Osteoblast (primary cell): ENCODE measurements around the gene MYO5C. TPM values are rescaled to one million over a fixed set of nuclear protein-coding genes. Genes with fewer than 3 reads are reported as not detected.

Experiments used
- DNase-seq: peaks from one replicate; pipeline ENCODE4 v3.0.0; 2011; ENCODE audit warnings: low spot score, mixed read lengths; ENCODE audit not compliant: insufficient read length; ENCODE audit errors: missing footprints
- H2AFZ ChIP-seq: 2 replicates; pipeline ENCODE4 v1.6.0; 2011; ENCODE audit warnings: mild to moderate bottlenecking, low read length
- H3K27ac ChIP-seq: 2 replicates; pipeline ENCODE4 v1.5.1; 2011; ENCODE audit warnings: mild to moderate bottlenecking, low read depth, low read length, moderate library complexity
- H3K27me3 ChIP-seq: 2 replicates; pipeline ENCODE4 v1.6.0; 2012; ENCODE audit warnings: mild to moderate bottlenecking, control low read depth, inconsistent platforms, low read length, moderate library complexity; ENCODE audit not compliant: insufficient read depth
- H3K36me3 ChIP-seq: 2 replicates; pipeline ENCODE4 v1.5.1; 2011; ENCODE audit warnings: mild to moderate bottlenecking, low read length, control low read depth, moderate library complexity; ENCODE audit not compliant: insufficient read depth
- H3K4me1 ChIP-seq: 2 replicates; pipeline ENCODE4 v1.5.1; 2011; ENCODE audit warnings: mild to moderate bottlenecking, low read length, control low read depth, moderate library complexity; ENCODE audit not compliant: insufficient read depth
- H3K4me2 ChIP-seq: 2 replicates; pipeline ENCODE4 v1.6.0; 2011; ENCODE audit warnings: mild to moderate bottlenecking, low read length; ENCODE audit not compliant: insufficient read depth
- H3K4me3 ChIP-seq: fragments of 200-600 bp; sonication (generic); 3 replicates; pipeline ENCODE4 v1.5.1; 2012; ENCODE audit warnings: mild to moderate bottlenecking, low read length, inconsistent platforms; ENCODE audit not compliant: insufficient read depth
- H3K79me2 ChIP-seq: 2 replicates; pipeline ENCODE4 v1.6.0; 2012; ENCODE audit warnings: mild to moderate bottlenecking, low read length, control low read depth, inconsistent platforms; ENCODE audit not compliant: insufficient read depth
- H3K9me3 ChIP-seq: 2 replicates; pipeline ENCODE4 v1.5.1; 2011; ENCODE audit warnings: low read depth, low read length, control low read depth
- H4K20me1 ChIP-seq: 2 replicates; pipeline ENCODE4 v1.6.0; 2012; ENCODE audit warnings: mild to moderate bottlenecking, low read length, control low read depth; ENCODE audit not compliant: insufficient read depth
- total RNA-seq: library from RNA; depleted of rRNA; stranded (reverse); fragments of >200 nt; gene quantifications from 2 replicates; pipeline ENCODE4 v1.2.3, GENCODE V29; 2012
- TF ChIP-seq, protein P1 (sequence below): IDR thresholded peaks from 2 replicates; pipeline ENCODE4 v1.5.1; 2011; ENCODE audit warnings: mild to moderate bottlenecking, low read depth, low read length, moderate library complexity; ENCODE audit errors: extremely low read depth

MYO5C gene
- total RNA-seq, 1 donor = under 0.01 TPM

DNA sequence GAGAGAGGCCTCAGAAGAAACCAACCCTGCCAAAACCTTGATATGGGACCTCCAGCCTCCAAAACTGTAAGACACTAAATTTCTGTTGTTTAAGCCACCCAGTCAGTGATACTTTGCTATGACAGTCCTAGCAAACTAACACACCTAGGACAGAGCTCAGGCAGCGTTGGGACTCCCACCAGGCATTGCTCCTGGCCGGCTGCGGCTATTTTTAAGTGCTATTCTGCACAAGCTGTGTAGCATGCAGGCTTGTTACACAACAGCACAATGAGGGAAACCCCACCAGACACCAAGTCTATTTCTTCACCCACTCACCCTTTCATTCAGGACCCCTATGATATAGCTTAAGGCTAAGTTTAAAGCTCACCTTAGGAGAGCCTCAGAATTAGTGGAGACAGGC lies 57.5 kb downstream of the MYO5C start:
- Histone ChIP-seq H3K27ac (no peak overlapping the region), H3K79me2 (no peaks in the 10 kb centered on the region), H3K4me1 (no peaks in the 10 kb centered on the region), H4K20me1 (no peaks in the 10 kb centered on the region), H3K27me3 (peaks cover 17% of the 10 kb centered on the region), H3K9me3 (no peaks in the 10 kb centered on the region), H3K4me3 (no peak overlapping the region), H2AFZ (no peak overlapping the region), H3K36me3 (no peaks in the 10 kb centered on the region), H3K4me2 (no peak overlapping the region)
- TF ChIP-seq, protein P1, sequence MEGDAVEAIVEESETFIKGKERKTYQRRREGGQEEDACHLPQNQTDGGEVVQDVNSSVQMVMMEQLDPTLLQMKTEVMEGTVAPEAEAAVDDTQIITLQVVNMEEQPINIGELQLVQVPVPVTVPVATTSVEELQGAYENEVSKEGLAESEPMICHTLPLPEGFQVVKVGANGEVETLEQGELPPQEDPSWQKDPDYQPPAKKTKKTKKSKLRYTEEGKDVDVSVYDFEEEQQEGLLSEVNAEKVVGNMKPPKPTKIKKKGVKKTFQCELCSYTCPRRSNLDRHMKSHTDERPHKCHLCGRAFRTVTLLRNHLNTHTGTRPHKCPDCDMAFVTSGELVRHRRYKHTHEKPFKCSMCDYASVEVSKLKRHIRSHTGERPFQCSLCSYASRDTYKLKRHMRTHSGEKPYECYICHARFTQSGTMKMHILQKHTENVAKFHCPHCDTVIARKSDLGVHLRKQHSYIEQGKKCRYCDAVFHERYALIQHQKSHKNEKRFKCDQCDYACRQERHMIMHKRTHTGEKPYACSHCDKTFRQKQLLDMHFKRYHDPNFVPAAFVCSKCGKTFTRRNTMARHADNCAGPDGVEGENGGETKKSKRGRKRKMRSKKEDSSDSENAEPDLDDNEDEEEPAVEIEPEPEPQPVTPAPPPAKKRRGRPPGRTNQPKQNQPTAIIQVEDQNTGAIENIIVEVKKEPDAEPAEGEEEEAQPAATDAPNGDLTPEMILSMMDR = no peak
- no peak for DNase-seq

- TF ChIP-seq, protein P1 = no peak
- no peaks in the 10 kb centered on the region for H3K4me1 ChIP-seq
- H3K79me2 ChIP-seq = no peaks in the 10 kb centered on the region
- H3K4me2 ChIP-seq = no peak overlapping the region
- H2AFZ ChIP-seq = no peak overlapping the region
- no peaks in the 10 kb centered on the region for H3K9me3 ChIP-seq
- H3K27ac ChIP-seq = no peak overlapping the region
- no peaks in the 10 kb centered on the region for H4K20me1 ChIP-seq
- peaks cover 11% of the 10 kb centered on the region for H3K27me3 ChIP-seq
- DNase-seq = no peak
- no peaks in the 10 kb centered on the region for H3K36me3 ChIP-seq
- H3K4me3 ChIP-seq = no peak overlapping the region
Observed at GRCh38 chr15:52236013-52236412, 59.6 kb downstream of the MYO5C start.

DNA sequence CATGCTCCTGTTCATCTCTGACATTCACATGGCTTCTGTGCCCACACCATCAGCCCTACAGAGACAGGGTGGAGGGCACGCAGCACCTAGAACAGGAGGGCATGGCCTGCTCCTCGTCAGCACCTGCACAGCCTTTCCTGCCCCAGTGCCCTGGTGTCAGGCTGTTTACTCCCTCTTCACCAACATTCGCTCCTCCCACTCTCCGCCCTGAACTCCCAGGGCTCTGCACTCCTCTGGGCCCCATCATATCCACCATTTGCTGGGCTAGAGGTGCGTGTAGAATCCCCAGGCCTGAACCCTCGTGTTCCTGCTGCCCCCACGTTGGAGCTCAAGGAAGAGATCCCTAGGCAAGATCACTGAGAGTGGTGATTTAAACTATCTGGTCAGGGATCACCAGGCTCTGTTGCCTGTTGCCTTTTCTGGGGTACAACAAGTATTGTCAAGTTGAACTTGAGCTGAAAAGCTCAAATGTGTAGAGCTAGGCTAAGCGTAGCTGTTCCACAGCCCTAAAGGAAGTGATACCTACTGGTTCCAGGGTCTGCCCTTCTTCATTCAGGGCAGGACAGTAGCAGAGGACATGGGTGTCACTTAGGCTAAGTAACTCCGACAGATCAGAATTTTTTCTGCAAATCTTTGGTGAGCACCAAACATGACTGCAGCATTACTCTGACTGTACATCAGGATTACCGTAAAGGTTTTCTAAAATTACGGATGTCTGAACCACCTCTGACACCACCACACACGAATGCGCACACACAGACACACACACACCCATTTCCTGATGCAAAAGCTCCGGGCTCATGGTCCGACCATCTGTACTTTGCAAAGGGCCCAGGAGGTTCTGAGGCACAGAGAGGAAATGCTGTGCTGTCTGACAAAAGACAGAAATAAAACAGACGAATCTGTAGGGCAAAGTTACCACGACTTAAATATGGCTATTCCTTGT lies 60.7 kb downstream of the MYO5C start:
- no peaks in the 10 kb centered on the region for H3K79me2 ChIP-seq
- no peaks in the 10 kb centered on the region for H3K36me3 ChIP-seq
- H3K4me1 ChIP-seq = no peaks in the 10 kb centered on the region
- H3K27ac ChIP-seq = no peak overlapping the region
- H3K4me3 ChIP-seq = no peak overlapping the region
- H3K4me2 ChIP-seq = no peak overlapping the region
- H4K20me1 ChIP-seq = no peaks in the 10 kb centered on the region
- no peak for DNase-seq
- TF ChIP-seq, protein P1 = no peak
- H2AFZ ChIP-seq = no peak overlapping the region
- H3K27me3 ChIP-seq = peaks cover 11% of the 10 kb centered on the region
- H3K9me3 ChIP-seq = no peaks in the 10 kb centered on the region

DNA sequence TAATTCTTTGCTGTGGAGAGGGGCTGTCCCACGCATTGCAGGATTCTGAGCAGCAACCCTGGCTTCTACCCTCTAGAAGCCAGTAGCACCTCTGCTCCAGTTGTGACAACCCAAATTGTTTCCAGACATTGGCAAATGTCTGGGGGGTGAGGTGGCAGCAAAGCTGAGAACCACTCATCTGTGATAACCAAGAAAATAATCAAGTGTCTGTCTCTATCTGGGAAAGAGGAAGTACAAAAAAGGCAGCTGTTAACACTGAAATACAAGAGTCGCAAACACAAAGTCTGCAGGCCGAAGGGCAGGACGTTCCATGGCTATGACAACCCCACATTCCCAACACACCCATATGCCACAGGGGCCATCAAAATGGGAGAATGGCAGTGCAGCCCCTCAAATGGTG lies 62.2 kb downstream of the MYO5C start:
- no peak overlapping the region for H3K4me2 ChIP-seq
- H3K4me1 ChIP-seq = no peaks in the 10 kb centered on the region
- no peak overlapping the region for H3K4me3 ChIP-seq
- DNase-seq = peak; percentile 31
- peaks cover 11% of the 10 kb centered on the region for H3K27me3 ChIP-seq
- no peaks in the 10 kb centered on the region for H4K20me1 ChIP-seq
- no peak overlapping the region for H2AFZ ChIP-seq
- H3K9me3 ChIP-seq = no peaks in the 10 kb centered on the region
- H3K36me3 ChIP-seq = no peaks in the 10 kb centered on the region
- H3K79me2 ChIP-seq = no peaks in the 10 kb centered on the region
- H3K27ac ChIP-seq = no peak overlapping the region
- TF ChIP-seq, protein P1 = no peak
